ENCODE measurements around the gene SH3BP4. TPM values are rescaled to one million over a fixed set of nuclear protein-coding genes. Genes with fewer than 3 reads are reported as not detected.

SH3BP4 gene
- total RNA-seq, 4 donors from 2014 or later = 7.5 to 24.9 (median 19.5) TPM

- H3K4me1 ChIP-seq = no peaks in the 10 kb centered on the region
- in situ Hi-C loops (cut with MboI; ENCODE audit: low pct_ligation_motif_present in 1 of 4, low pct_unique_long_range_greater_than_20kb in 1 of 4, low sequenced_read_pairs in 3 of 4) = no loop called here
- no peaks in the 10 kb centered on the region for H3K36me3 ChIP-seq
- intact Hi-C loops (cut with DNase I; ENCODE audit: low total_unique reads) = no loop called here
- H3K4me3 ChIP-seq = no peak overlapping the region
- TF ChIP-seq, protein P1, sequence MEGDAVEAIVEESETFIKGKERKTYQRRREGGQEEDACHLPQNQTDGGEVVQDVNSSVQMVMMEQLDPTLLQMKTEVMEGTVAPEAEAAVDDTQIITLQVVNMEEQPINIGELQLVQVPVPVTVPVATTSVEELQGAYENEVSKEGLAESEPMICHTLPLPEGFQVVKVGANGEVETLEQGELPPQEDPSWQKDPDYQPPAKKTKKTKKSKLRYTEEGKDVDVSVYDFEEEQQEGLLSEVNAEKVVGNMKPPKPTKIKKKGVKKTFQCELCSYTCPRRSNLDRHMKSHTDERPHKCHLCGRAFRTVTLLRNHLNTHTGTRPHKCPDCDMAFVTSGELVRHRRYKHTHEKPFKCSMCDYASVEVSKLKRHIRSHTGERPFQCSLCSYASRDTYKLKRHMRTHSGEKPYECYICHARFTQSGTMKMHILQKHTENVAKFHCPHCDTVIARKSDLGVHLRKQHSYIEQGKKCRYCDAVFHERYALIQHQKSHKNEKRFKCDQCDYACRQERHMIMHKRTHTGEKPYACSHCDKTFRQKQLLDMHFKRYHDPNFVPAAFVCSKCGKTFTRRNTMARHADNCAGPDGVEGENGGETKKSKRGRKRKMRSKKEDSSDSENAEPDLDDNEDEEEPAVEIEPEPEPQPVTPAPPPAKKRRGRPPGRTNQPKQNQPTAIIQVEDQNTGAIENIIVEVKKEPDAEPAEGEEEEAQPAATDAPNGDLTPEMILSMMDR (IDR thresholded peaks at IDR 0.05) = no peak
- TF ChIP-seq POLR2A (IDR thresholded peaks at IDR 0.05) = no peak
- TF ChIP-seq POLR2AphosphoS5 (IDR thresholded peaks at IDR 0.05) = no peak
- no peak for TF ChIP-seq EP300 (IDR thresholded peaks at IDR 0.05; ENCODE audit: low read depth)
- no peak for DNase-seq
- H3K27me3 ChIP-seq = no peaks in the 10 kb centered on the region
- no peaks in the 10 kb centered on the region for H3K9me3 ChIP-seq
- no peak overlapping the region for H3K27ac ChIP-seq
- WGBS, 2 donors (ENCODE audit: low coverage in 1 of 2) = 76 to 83% methylated on average over 1 to 3 of the region's 3 CpGs
These were observed 41.6 kb upstream of the SH3BP4 start for GRCh38 chr2:234910186-234910679.

- in situ Hi-C loops (cut with MboI; ENCODE audit: low pct_ligation_motif_present in 1 of 4, low pct_unique_long_range_greater_than_20kb in 1 of 4, low sequenced_read_pairs in 3 of 4) = no loop called here
- no peaks in the 10 kb centered on the region for H3K9me3 ChIP-seq
- no peak for DNase-seq
These were observed 40.5 kb upstream of the SH3BP4 start for GRCh38 chr2:234911271-234911670.

DNA sequence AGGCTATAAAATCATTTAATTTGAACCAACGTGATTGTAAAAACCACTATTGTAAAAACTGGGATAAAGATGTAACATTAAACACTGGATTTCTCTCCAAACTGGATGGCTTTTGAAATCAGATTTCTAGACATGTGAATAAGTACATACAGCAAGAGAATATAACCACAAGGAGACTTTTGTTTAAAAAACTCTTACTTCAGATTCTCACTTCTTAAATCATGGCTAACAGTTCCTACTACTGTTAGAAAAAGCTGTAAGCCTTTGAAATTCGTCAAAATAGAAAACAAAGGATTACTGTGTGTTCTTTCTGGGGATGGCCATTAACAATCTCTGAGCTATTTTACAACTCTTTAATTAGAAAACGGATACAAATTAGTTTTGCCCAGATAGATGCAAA, 39.4 kb upstream of the SH3BP4 start:
- Histone ChIP-seq H3K4me3 (no peak overlapping the region), H3K27me3 (no peaks in the 10 kb centered on the region), H3K9me3 (no peaks in the 10 kb centered on the region), H3K4me1 (no peaks in the 10 kb centered on the region), H3K36me3 (no peaks in the 10 kb centered on the region), H3K27ac (no peak overlapping the region)
- 47 to 50% methylated on average over 3 of the region's 3 CpGs for WGBS, 2 donors (ENCODE audit: low coverage in 1 of 2)
- TF ChIP-seq, protein P1 (IDR thresholded peaks at IDR 0.05) = no peak
- in situ Hi-C loops (cut with MboI; ENCODE audit: low pct_ligation_motif_present in 1 of 4, low pct_unique_long_range_greater_than_20kb in 1 of 4, low sequenced_read_pairs in 3 of 4) = no loop called here
- DNase-seq = no peak
- intact Hi-C loops (cut with DNase I; ENCODE audit: low total_unique reads) = no loop called here

More at GRCh38 chr2:234911271-234911670, 40.5 kb upstream of the SH3BP4 start:
- 68% methylated on average over 2 of the region's 2 CpGs; no CpG with 5 or more reads in 1 of the 2 donors for WGBS, 2 donors (ENCODE audit: low coverage in 1 of 2)
- Histone ChIP-seq H3K36me3 (no peaks in the 10 kb centered on the region), H3K4me3 (no peak overlapping the region), H3K27me3 (no peaks in the 10 kb centered on the region), H3K27ac (no peak overlapping the region), H3K4me1 (no peaks in the 10 kb centered on the region)
- no peak for TF ChIP-seq EP300 (IDR thresholded peaks at IDR 0.05; ENCODE audit: low read depth)
- TF ChIP-seq, protein P1 (IDR thresholded peaks at IDR 0.05) = no peak
- no peak for TF ChIP-seq POLR2A (IDR thresholded peaks at IDR 0.05)
- no peak for TF ChIP-seq POLR2AphosphoS5 (IDR thresholded peaks at IDR 0.05)
- intact Hi-C loops (cut with DNase I; ENCODE audit: low total_unique reads) = no loop called here

GRCh38 chr2:234913208-234913626, 38.6 kb upstream of the SH3BP4 start:
- no peak for TF ChIP-seq POLR2A (IDR thresholded peaks at IDR 0.05)
- no peak for TF ChIP-seq EP300 (IDR thresholded peaks at IDR 0.05; ENCODE audit: low read depth)
- TF ChIP-seq, protein P1 (IDR thresholded peaks at IDR 0.05) = no peak
- TF ChIP-seq POLR2AphosphoS5 (IDR thresholded peaks at IDR 0.05) = no peak
- H3K9me3 ChIP-seq = no peaks in the 10 kb centered on the region
- no peak for DNase-seq
- WGBS, 2 donors (ENCODE audit: low coverage in 1 of 2) = 36 to 37% methylated on average over 4 to 5 of the region's 5 CpGs
- H3K27me3 ChIP-seq = no peaks in the 10 kb centered on the region
- intact Hi-C loops (cut with DNase I; ENCODE audit: low total_unique reads) (no loop called here), in situ Hi-C loops (cut with MboI; ENCODE audit: low pct_ligation_motif_present in 1 of 4, low pct_unique_long_range_greater_than_20kb in 1 of 4, low sequenced_read_pairs in 3 of 4) (no loop called here)
- no peaks in the 10 kb centered on the region for H3K4me1 ChIP-seq
- H3K27ac ChIP-seq = no peak overlapping the region
- H3K36me3 ChIP-seq = no peaks in the 10 kb centered on the region
- no peak overlapping the region for H3K4me3 ChIP-seq

All from transverse colon (tissue), 4 donors.